ENCODE data around the gene DNAJC27.
"Not testable (repeated sequence)": the region's sequence is repeated elsewhere in the genome, so short reads cannot be mapped to it uniquely, and the experiment has no call there.

The DNAJC27 gene

GRCh38 chr2:25000503-25001324 is 29.0 kb upstream of the DNAJC27 start:
- DNase-seq (ENCODE audit: low read depth, low spot score) = no peak
- TF ChIP-seq CTCF (IDR thresholded peaks at IDR 0.05; ENCODE audit: low read depth, low read length) = no peak
- in situ Hi-C loops (cut with HindIII; ENCODE audit: low sequenced_read_pairs) = no loop called here
- H3K4me3 ChIP-seq (ENCODE audit: low read depth, low read length) = no peak overlapping the region

DNA sequence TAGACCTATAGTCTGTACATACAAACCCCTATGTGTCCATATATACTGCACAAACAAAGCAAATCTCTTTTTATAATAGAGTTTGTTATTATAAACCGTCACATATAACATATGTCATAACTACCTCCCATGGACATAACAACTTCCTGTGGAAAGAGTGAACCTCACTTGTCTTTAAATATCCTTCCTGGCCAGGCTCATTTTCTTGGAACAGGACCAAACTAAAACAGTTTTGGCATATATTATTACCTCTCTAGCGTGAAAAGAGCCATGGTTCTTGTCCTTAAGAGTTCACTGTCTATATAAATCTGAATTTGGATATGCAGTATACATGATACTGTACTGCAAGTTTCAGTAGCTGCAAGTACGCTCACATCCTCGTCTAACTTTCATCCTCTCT is 28.3 kb upstream of the DNAJC27 start:
- in situ Hi-C loops (cut with HindIII; ENCODE audit: low sequenced_read_pairs) = no loop called here
- H3K4me3 ChIP-seq (ENCODE audit: low read depth, low read length) = no peak overlapping the region
- DNase-seq (ENCODE audit: low read depth, low spot score) = no peak
- no peak for TF ChIP-seq CTCF (IDR thresholded peaks at IDR 0.05; ENCODE audit: low read depth, low read length)

DNA sequence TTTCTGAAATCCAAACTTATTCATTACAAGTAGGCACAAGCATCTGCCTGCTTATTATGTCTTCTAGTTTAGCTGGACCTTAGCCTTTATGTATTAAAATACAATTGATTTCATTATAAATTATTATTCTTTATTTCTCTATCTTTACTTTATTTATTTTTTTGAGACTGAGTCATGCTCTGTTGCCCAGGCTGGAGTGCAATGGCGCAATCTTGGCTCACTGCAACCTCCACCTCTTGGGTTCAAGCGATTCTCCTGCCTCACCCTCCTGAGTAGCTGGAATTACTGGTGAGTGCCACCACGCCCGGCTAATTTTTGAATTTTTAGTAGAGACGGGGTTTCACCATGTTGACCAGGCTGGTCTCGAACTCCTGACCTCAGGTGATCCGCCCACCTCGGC is 27.3 kb upstream of the DNAJC27 start:
- in situ Hi-C loops (cut with HindIII; ENCODE audit: low sequenced_read_pairs); H3K4me3 ChIP-seq (ENCODE audit: low read depth, low read length); DNase-seq (ENCODE audit: low read depth, low spot score): not testable (repeated sequence)

- no peak for TF ChIP-seq CTCF (IDR thresholded peaks at IDR 0.05; ENCODE audit: low read depth, low read length)
- DNase-seq (ENCODE audit: low read depth, low spot score) = no peak
- in situ Hi-C loops (cut with HindIII; ENCODE audit: low sequenced_read_pairs) = no loop called here
These were observed 22.5 kb upstream of the DNAJC27 start for GRCh38 chr2:24994146-24994724.

GRCh38 chr2:24993406-24994145 is 21.8 kb upstream of the DNAJC27 start:
- no peak for TF ChIP-seq CTCF (IDR thresholded peaks at IDR 0.05; ENCODE audit: low read depth, low read length)
- in situ Hi-C loops (cut with HindIII; ENCODE audit: low sequenced_read_pairs) = no loop called here
- no peak for DNase-seq (ENCODE audit: low read depth, low spot score)
- no peak overlapping the region for H3K4me3 ChIP-seq (ENCODE audit: low read depth, low read length)

More at GRCh38 chr2:24994146-24994724, 22.5 kb upstream of the DNAJC27 start:
- H3K4me3 ChIP-seq (ENCODE audit: low read depth, low read length) = no peak overlapping the region

GRCh38 chr2:24986372-24986771 is 14.6 kb upstream of the DNAJC27 start:
- in situ Hi-C loops (cut with HindIII; ENCODE audit: low sequenced_read_pairs) = no loop called here
- TF ChIP-seq CTCF (IDR thresholded peaks at IDR 0.05; ENCODE audit: low read depth, low read length) = no peak
- H3K4me3 ChIP-seq (ENCODE audit: low read depth, low read length) = no peak overlapping the region
- no peak for DNase-seq (ENCODE audit: low read depth, low spot score)

DNA sequence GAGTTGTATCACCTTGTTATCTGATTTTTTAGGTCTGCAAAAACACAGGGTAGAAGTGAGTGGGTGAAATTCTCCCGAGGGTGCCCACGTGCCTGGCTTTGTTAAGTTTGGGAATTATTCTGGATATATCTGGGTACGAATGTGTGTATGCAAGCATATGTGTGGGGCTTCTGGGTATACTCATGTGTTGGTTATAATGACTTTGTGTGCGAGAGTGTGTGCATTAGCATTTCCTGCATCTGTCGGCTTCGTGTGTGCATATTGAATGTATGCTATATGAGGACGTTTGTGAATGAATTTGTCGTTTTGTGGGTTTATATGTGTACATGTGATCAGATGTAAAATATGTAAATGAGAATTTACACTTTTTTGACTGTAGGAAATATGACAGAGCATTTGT is 13.8 kb upstream of the DNAJC27 start:
- no peak for DNase-seq (ENCODE audit: low read depth, low spot score)
- H3K4me3 ChIP-seq (ENCODE audit: low read depth, low read length) = no peak overlapping the region
- in situ Hi-C loops (cut with HindIII; ENCODE audit: low sequenced_read_pairs) = no loop called here
- no peak for TF ChIP-seq CTCF (IDR thresholded peaks at IDR 0.05; ENCODE audit: low read depth, low read length)

All from astrocyte of the spinal cord (primary cell).